ENCODE data around the gene AIP. TPM values are rescaled to one million over a fixed set of nuclear protein-coding genes. Genes with fewer than 3 reads are reported as not detected.

The AIP gene
- polyA plus RNA-seq, 1 experiment = 55.3 TPM

- CTCF ChIA-PET = interaction anchor here (0.6 to 1.2 kb wide), 2 partner anchors 37 to 503 kb away, joined by 3 to 5 read pairs; partner anchors contain the start of gene PPP1CA
These were observed 44.5 kb upstream of the AIP start for GRCh38 chr11:67438158-67438902.

GRCh38 chr11:67439321-67440228 lies 43.3 kb upstream of the AIP start:
- H3K9me3 ChIP-seq (ENCODE audit: control insufficient read depth, insufficient read depth, low read length) = no peaks in the 10 kb centered on the region; the same call in 1 of the 2 replicates
- H3K27ac ChIP-seq (ENCODE audit: low read depth, low read length) = peak overlapping the region; percentile 11
- TF ChIP-seq CTCF (IDR thresholded peaks at IDR 0.05; ENCODE audit: low read depth, low read length) = peak; percentile 18; the same call in 1 of the 2 replicates
- no peak overlapping the region for H3K4me3 ChIP-seq (ENCODE audit: low read depth, low read length)
- CTCF ChIA-PET = no interaction called here
- POLR2A ChIA-PET = interaction anchor here (0.6 kb wide), 1 partner anchor 37 kb away, joined by 5 read pairs; no protein-coding TSS in a partner anchor
- no peaks in the 10 kb centered on the region for H3K27me3 ChIP-seq (ENCODE audit: control insufficient read depth, insufficient read depth, low read length)
- DNase-seq (ENCODE audit: low read depth, low spot score) = no peak

More at GRCh38 chr11:67438158-67438902, 44.5 kb upstream of the AIP start:
- no peaks in the 10 kb centered on the region; the same call in 1 of the 2 replicates for H3K9me3 ChIP-seq (ENCODE audit: control insufficient read depth, insufficient read depth, low read length)
- TF ChIP-seq CTCF (IDR thresholded peaks at IDR 0.05; ENCODE audit: low read depth, low read length) = no peak
- no peaks in the 10 kb centered on the region for H3K27me3 ChIP-seq (ENCODE audit: control insufficient read depth, insufficient read depth, low read length)
- POLR2A ChIA-PET = interaction anchor here (0.6 to 1.1 kb wide), 3 partner anchors 10 to 296 kb away, joined by 3 to 7 read pairs (median 5); partner anchors contain the start of gene RPS6KB2
- no peak overlapping the region for H3K4me3 ChIP-seq (ENCODE audit: low read depth, low read length)
- DNase-seq (ENCODE audit: low read depth, low spot score) = no peak
- H3K27ac ChIP-seq (ENCODE audit: low read depth, low read length) = no peak overlapping the region

- H3K27ac ChIP-seq (ENCODE audit: low read depth, low read length) = peak overlapping the region; percentile 21
- CTCF ChIA-PET = no interaction called here
These were observed 42.4 kb upstream of the AIP start for GRCh38 chr11:67440229-67441097.

GRCh38 chr11:67441098-67441563 lies 41.7 kb upstream of the AIP start:
- H3K9me3 ChIP-seq (ENCODE audit: control insufficient read depth, insufficient read depth, low read length) = no peaks in the 10 kb centered on the region; the same call in 1 of the 2 replicates
- POLR2A ChIA-PET = no interaction called here
- H3K4me3 ChIP-seq (ENCODE audit: low read depth, low read length) = no peak overlapping the region
- DNase-seq (ENCODE audit: low read depth, low spot score) = no peak
- no peaks in the 10 kb centered on the region for H3K27me3 ChIP-seq (ENCODE audit: control insufficient read depth, insufficient read depth, low read length)
- no peak for TF ChIP-seq CTCF (IDR thresholded peaks at IDR 0.05; ENCODE audit: low read depth, low read length)
- H3K27ac ChIP-seq (ENCODE audit: low read depth, low read length) = no peak overlapping the region
- CTCF ChIA-PET = no interaction called here

More at GRCh38 chr11:67440229-67441097, 42.4 kb upstream of the AIP start:
- Histone ChIP-seq H3K9me3 (ENCODE audit: control insufficient read depth, insufficient read depth, low read length) (no peaks in the 10 kb centered on the region; the same call in 1 of the 2 replicates), H3K4me3 (ENCODE audit: low read depth, low read length) (no peak overlapping the region), H3K27me3 (ENCODE audit: control insufficient read depth, insufficient read depth, low read length) (no peaks in the 10 kb centered on the region)
- POLR2A ChIA-PET = no interaction called here
- no peak for DNase-seq (ENCODE audit: low read depth, low spot score)
- TF ChIP-seq CTCF (IDR thresholded peaks at IDR 0.05; ENCODE audit: low read depth, low read length) = no peak
